ENCODE results near the gene IL19. TPM values are rescaled to one million over a fixed set of nuclear protein-coding genes. Genes with fewer than 3 reads are reported as not detected.

IL19 gene
- total and polyA plus RNA-seq, 9 of the 15 experiments (the other 6 are each of a cell fraction or from before 2014, with no cell fraction given) = not detected

DNA sequence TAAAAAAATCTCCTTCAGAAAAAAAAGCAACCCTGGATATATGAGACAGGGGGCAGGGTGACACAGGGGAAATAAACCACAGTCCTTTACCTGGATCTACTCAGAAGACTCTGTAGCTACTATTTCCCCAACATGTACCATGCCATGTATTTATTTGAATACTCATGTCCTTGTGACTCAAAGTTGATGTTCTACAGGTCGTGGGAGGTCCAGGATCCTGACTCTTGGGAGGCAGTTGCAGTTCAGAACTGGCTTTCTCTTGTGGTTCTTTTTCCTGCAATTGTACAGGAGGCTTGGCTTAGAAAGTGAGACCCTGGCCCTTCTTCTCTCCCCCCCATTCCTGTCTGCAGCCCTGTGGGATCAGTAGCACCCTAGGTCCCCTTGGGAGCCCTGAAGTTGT lies 120.8 kb downstream of the IL19 start:
- ATAC-seq = no peak
- H3K9me1 ChIP-seq (ENCODE audit: control insufficient read depth, insufficient read depth, low read length) = no peaks in the 10 kb centered on the region
- peaks cover 0 to 12% of the 10 kb centered on the region in 2 experiments; a peak in 4 of 5 replicates for H3K4me1 ChIP-seq (replicated peaks in 1 of 2; ENCODE audit: control insufficient read depth in 2 of 2, insufficient read depth in 2 of 2, low read length in 2 of 2)
- no peaks in the 10 kb centered on the region for H3K9me3 ChIP-seq (replicated peaks; ENCODE audit: control insufficient read depth, insufficient read depth, low read depth, low read length)
- intact Hi-C loops (cut with micrococcal nuclease) (no loop called here), in situ Hi-C loops (cut with MboI) (no loop called here)
- TF ChIP-seq ZNF589 (CRISPR knock-in tag; IDR thresholded peaks at IDR 0.05; ENCODE audit: low read depth) (0 out of 2 replicates have a peak, but pooled peaks have one; percentile 11), ZNF174 (CRISPR knock-in tag; IDR thresholded peaks at IDR 0.05) (no peak), GTF2E2 (tag; IDR thresholded peaks at IDR 0.05) (peak; percentile 78; the same call in 1 of the 2 replicates), EHMT2 (IDR thresholded peaks at IDR 0.05) (no peak), RAD21 (CRISPR knock-in tag; conservative IDR thresholded peaks at IDR 0.05 in 1 of 2, IDR thresholded peaks at IDR 0.05 in 1 of 2) (peak in 1 of 2 experiments; percentile 2; a peak in 1 of 4 replicates)
- peaks cover 36 to 38% of the 10 kb centered on the region in 2 experiments for H3K27me3 ChIP-seq (ENCODE audit: control insufficient read depth in 2 of 2, insufficient read depth in 2 of 2, low read length in 2 of 2)
- no peak overlapping the region for H3K9ac ChIP-seq (ENCODE audit: insufficient read depth in 1 of 2, low read depth in 2 of 2, low read length in 2 of 2)
- CTCF ChIA-PET (ENCODE audit: low intra/inter-chr PET ratio) = interaction anchor here (1.4 kb wide), 1 partner anchor 21 kb away, joined by 5 read pairs; no protein-coding TSS in a partner anchor
- H3K36me3 ChIP-seq (ENCODE audit: control insufficient read depth, insufficient read depth, low read length) = no peaks in the 10 kb centered on the region
- no peak for DNase-seq (ENCODE audit: extremely low read depth in 1 of 4, low spot score in 3 of 4)
- WGBS (ENCODE audit: insufficient coverage, low coverage, missing lambda C conversion rate) = 0% methylated on average over 1 of the region's 1 CpG
- POLR2A ChIA-PET = no interaction called here
- H3K27ac ChIP-seq (ENCODE audit: extremely low read depth, low read depth, low read length) = no peak overlapping the region
- no peak for FAIRE-seq
- H3K4me3 ChIP-seq = no peak overlapping the region
- H3K4me2 ChIP-seq (ENCODE audit: insufficient read depth, low read length) = no peak overlapping the region
- BruUV-seq (replicated peaks) = no TSS peak
- H3K79me2 ChIP-seq (ENCODE audit: control insufficient read depth, insufficient read depth, low read length) = no peaks in the 10 kb centered on the region
- no peak overlapping the region for H2AFZ ChIP-seq (ENCODE audit: low read depth, low read length)
- H4K20me1 ChIP-seq (replicated peaks; ENCODE audit: control insufficient read depth, insufficient read depth, low read length) = no peaks in the 10 kb centered on the region

Small RNA genes lying within 50 kb of the gene (small RNA-seq; reads per million reads assigned to genes)
- not detected for gene RF00019

Other genes with a start within 250 kb of the IL19 start
Only the 7 nearest of the 9 such genes appear.
- 85.9 and 106 TPM in 2 replicates for gene EIF2D, start 158.3 kb upstream of the IL19 start, total RNA-seq (2014; rRNA removed)
- 92.7 and 93.9 TPM in 2 replicates for gene EIF2D, start 158.3 kb upstream of the IL19 start, total RNA-seq (2014; rRNA removed; fragmentation: Illumina TruSeq; extraction: Trizol)
- 85.1 and 86.5 TPM in 2 replicates for gene EIF2D, start 158.3 kb upstream of the IL19 start, total RNA-seq (2015; rRNA removed; fragmentation: Illumina TruSeq; extraction: Trizol)
- 81.1 and 82.1 TPM in 2 replicates for gene EIF2D, start 158.3 kb upstream of the IL19 start, total RNA-seq (2021)
- gene EIF2D, start 158.3 kb upstream of the IL19 start, polyA plus RNA-seq (2011; rRNA removed) = 138 and 152 TPM in 2 replicates
- gene EIF2D, start 158.3 kb upstream of the IL19 start, polyA plus RNA-seq (2014; fragmentation: Illumina TruSeq; extraction: Trizol) = 111 and 128 TPM in 2 replicates
- gene EIF2D, start 158.3 kb upstream of the IL19 start, polyA plus RNA-seq (2014; fragmentation: Nextera tagmentation; extraction: Ambion mirVana) = 100 to 1,000 TPM in 1 of 2 experiments, 10 to 100 TPM in 1; 86.9 to 130 TPM
- 113 and 131 TPM in 2 replicates for gene EIF2D, start 158.3 kb upstream of the IL19 start, polyA plus RNA-seq (2014; rRNA removed)
- gene DYRK3, start 135.2 kb upstream of the IL19 start, total RNA-seq (2014; rRNA removed) = 22.5 and 33.6 TPM in 2 replicates
- 29.6 and 31.0 TPM in 2 replicates for gene DYRK3, start 135.2 kb upstream of the IL19 start, total RNA-seq (2014; rRNA removed; fragmentation: Illumina TruSeq; extraction: Trizol)
- gene DYRK3, start 135.2 kb upstream of the IL19 start, total RNA-seq (2015; rRNA removed; fragmentation: Illumina TruSeq; extraction: Trizol) = 23.3 and 25.7 TPM in 2 replicates
- gene DYRK3, start 135.2 kb upstream of the IL19 start, total RNA-seq (2021) = 30.2 and 31.6 TPM in 2 replicates
- gene DYRK3, start 135.2 kb upstream of the IL19 start, polyA plus RNA-seq (2011; rRNA removed) = 30.8 and 33.7 TPM in 2 replicates
- gene DYRK3, start 135.2 kb upstream of the IL19 start, polyA plus RNA-seq (2014; fragmentation: Illumina TruSeq; extraction: Trizol) = 24.8 and 30.2 TPM in 2 replicates
- gene DYRK3, start 135.2 kb upstream of the IL19 start, polyA plus RNA-seq (2014; fragmentation: Nextera tagmentation; extraction: Ambion mirVana) = 1 to 10 TPM; 4.5 to 5.2 TPM
- gene DYRK3, start 135.2 kb upstream of the IL19 start, polyA plus RNA-seq (2014; rRNA removed) = 16.3 and 20.2 TPM in 2 replicates
- gene MAPKAPK2, start 85.9 kb upstream of the IL19 start, total RNA-seq (2014; rRNA removed) = 52.1 and 57.2 TPM in 2 replicates
- gene MAPKAPK2, start 85.9 kb upstream of the IL19 start, total RNA-seq (2014; rRNA removed; fragmentation: Illumina TruSeq; extraction: Trizol) = 36.1 and 36.6 TPM in 2 replicates
- 33.3 and 35.6 TPM in 2 replicates for gene MAPKAPK2, start 85.9 kb upstream of the IL19 start, total RNA-seq (2015; rRNA removed; fragmentation: Illumina TruSeq; extraction: Trizol)
- gene MAPKAPK2, start 85.9 kb upstream of the IL19 start, total RNA-seq (2021) = 81.3 and 94.2 TPM in 2 replicates
- 66.5 and 72.1 TPM in 2 replicates for gene MAPKAPK2, start 85.9 kb upstream of the IL19 start, polyA plus RNA-seq (2011; rRNA removed)
- 73.6 and 78.3 TPM in 2 replicates for gene MAPKAPK2, start 85.9 kb upstream of the IL19 start, polyA plus RNA-seq (2014; fragmentation: Illumina TruSeq; extraction: Trizol)
- 1 to 10 TPM in 1 of 2 experiments, under 1 TPM in 1; 0.63 to 1.3 TPM for gene MAPKAPK2, start 85.9 kb upstream of the IL19 start, polyA plus RNA-seq (2014; fragmentation: Nextera tagmentation; extraction: Ambion mirVana)
- 53.4 and 57.2 TPM in 2 replicates for gene MAPKAPK2, start 85.9 kb upstream of the IL19 start, polyA plus RNA-seq (2014; rRNA removed)
- not detected in 2 replicates for gene IL10, start 1.7 kb downstream of the IL19 start, total RNA-seq (2014; rRNA removed)
- gene IL10, start 1.7 kb downstream of the IL19 start, total RNA-seq (2014; rRNA removed; fragmentation: Illumina TruSeq; extraction: Trizol) = not detected in 2 replicates
- gene IL10, start 1.7 kb downstream of the IL19 start, total RNA-seq (2015; rRNA removed; fragmentation: Illumina TruSeq; extraction: Trizol) = not detected in 2 replicates
- not detected in 2 replicates for gene IL10, start 1.7 kb downstream of the IL19 start, total RNA-seq (2021)
- gene IL10, start 1.7 kb downstream of the IL19 start, polyA plus RNA-seq (2011; rRNA removed) = 0.05 and 0.29 TPM in 2 replicates
- gene IL10, start 1.7 kb downstream of the IL19 start, polyA plus RNA-seq (2014; fragmentation: Illumina TruSeq; extraction: Trizol) = not detected in 2 replicates
- gene IL10, start 1.7 kb downstream of the IL19 start, polyA plus RNA-seq (2014; fragmentation: Nextera tagmentation; extraction: Ambion mirVana) = not detected
- not detected in 2 replicates for gene IL10, start 1.7 kb downstream of the IL19 start, polyA plus RNA-seq (2014; rRNA removed)
- gene IL20, start 94.8 kb downstream of the IL19 start, total RNA-seq (2014; rRNA removed) = not detected in 2 replicates
- gene IL20, start 94.8 kb downstream of the IL19 start, total RNA-seq (2014; rRNA removed; fragmentation: Illumina TruSeq; extraction: Trizol) = not detected in 2 replicates
- gene IL20, start 94.8 kb downstream of the IL19 start, total RNA-seq (2015; rRNA removed; fragmentation: Illumina TruSeq; extraction: Trizol) = not detected in 2 replicates
- not detected in 2 replicates for gene IL20, start 94.8 kb downstream of the IL19 start, total RNA-seq (2021)
- gene IL20, start 94.8 kb downstream of the IL19 start, polyA plus RNA-seq (2011; rRNA removed) = not detected in 2 replicates
- not detected in 2 replicates for gene IL20, start 94.8 kb downstream of the IL19 start, polyA plus RNA-seq (2014; fragmentation: Illumina TruSeq; extraction: Trizol)
- not detected for gene IL20, start 94.8 kb downstream of the IL19 start, polyA plus RNA-seq (2014; fragmentation: Nextera tagmentation; extraction: Ambion mirVana)
- not detected in 2 replicates for gene IL20, start 94.8 kb downstream of the IL19 start, polyA plus RNA-seq (2014; rRNA removed)
- gene IL24, start 126.7 kb downstream of the IL19 start, total RNA-seq (2014; rRNA removed) = not detected in 2 replicates
- gene IL24, start 126.7 kb downstream of the IL19 start, total RNA-seq (2014; rRNA removed; fragmentation: Illumina TruSeq; extraction: Trizol) = not detected in 2 replicates
- gene IL24, start 126.7 kb downstream of the IL19 start, total RNA-seq (2015; rRNA removed; fragmentation: Illumina TruSeq; extraction: Trizol) = not detected in 2 replicates
- gene IL24, start 126.7 kb downstream of the IL19 start, total RNA-seq (2021) = not detected in 2 replicates
- not detected in 2 replicates for gene IL24, start 126.7 kb downstream of the IL19 start, polyA plus RNA-seq (2011; rRNA removed)
- gene IL24, start 126.7 kb downstream of the IL19 start, polyA plus RNA-seq (2014; fragmentation: Illumina TruSeq; extraction: Trizol) = not detected in 2 replicates
- under 1 TPM in 1 of 2 experiments, not detected in 1; 0.04 TPM for gene IL24, start 126.7 kb downstream of the IL19 start, polyA plus RNA-seq (2014; fragmentation: Nextera tagmentation; extraction: Ambion mirVana)
- 0.19 TPM in 1 of 2 replicates, not detected in the other for gene IL24, start 126.7 kb downstream of the IL19 start, polyA plus RNA-seq (2014; rRNA removed)
- not detected in 2 replicates for gene FCMR, start 151.2 kb downstream of the IL19 start, total RNA-seq (2014; rRNA removed)
- not detected in 2 replicates for gene FCMR, start 151.2 kb downstream of the IL19 start, total RNA-seq (2014; rRNA removed; fragmentation: Illumina TruSeq; extraction: Trizol)
- gene FCMR, start 151.2 kb downstream of the IL19 start, total RNA-seq (2015; rRNA removed; fragmentation: Illumina TruSeq; extraction: Trizol) = 0.11 TPM in 1 of 2 replicates, not detected in the other
- 0.54 and 0.82 TPM in 2 replicates for gene FCMR, start 151.2 kb downstream of the IL19 start, total RNA-seq (2021)
- not detected in 2 replicates for gene FCMR, start 151.2 kb downstream of the IL19 start, polyA plus RNA-seq (2011; rRNA removed)
- 0.30 and 0.32 TPM in 2 replicates for gene FCMR, start 151.2 kb downstream of the IL19 start, polyA plus RNA-seq (2014; fragmentation: Illumina TruSeq; extraction: Trizol)
- under 1 TPM in 1 of 2 experiments, not detected in 1; 0.11 TPM for gene FCMR, start 151.2 kb downstream of the IL19 start, polyA plus RNA-seq (2014; fragmentation: Nextera tagmentation; extraction: Ambion mirVana)
- gene FCMR, start 151.2 kb downstream of the IL19 start, polyA plus RNA-seq (2014; rRNA removed) = not detected in 2 replicates

Data from K562 (cell line).